IMR-90 (cell line): ENCODE results near the gene DAPK1. TPM values are rescaled to one million over a fixed set of nuclear protein-coding genes. Genes with fewer than 3 reads are reported as not detected.

Experiments used
- ATAC-seq: fragments of 200-7000 bp; cut with Tn5 transposase; 2 replicates; pipeline ENCODE4 v1.9.1; 2020; ENCODE audit warnings: low read depth, mild to moderate bottlenecking, moderate library complexity
- BruUV-seq: library from RNA; stranded (reverse); fragments of 400-500 nt; replicated peaks from 2 replicates; lab custom pipeline; 2021; lab: Mats Ljungman, UMichigan
- CTCF ChIA-PET: fragments of 300-600 bp; formaldehyde crosslinking; extraction: SDS; loops from one replicate; lab custom pipeline; 2021; ENCODE audit warnings: antibody characterized with exemption; lab: Yijun Ruan, JAX
- POLR2A ChIA-PET: fragments of 300-600 bp; sonication (Branson Sonifier 250); formaldehyde crosslinking; loops from one replicate; lab custom pipeline; 2022; ENCODE audit warnings: antibody characterized with exemption; ENCODE audit not compliant: unreplicated experiment; lab: Charles Lee
- DNase-seq: peaks from one replicate; pipeline ENCODE4 v3.0.0; 2013
- H2AFZ ChIP-seq: replicated peaks from 2 replicates; pipeline ENCODE3; 2013; ENCODE audit warnings: low read length, mild to moderate bottlenecking; ENCODE audit not compliant: poor library complexity
- H2AK5ac ChIP-seq: 2 replicates; pipeline ENCODE4 v1.6.1; 2013; ENCODE audit warnings: low read depth, low read length, inconsistent platforms
- H2AK9ac ChIP-seq: replicated peaks from 2 replicates; pipeline ENCODE3; 2013; ENCODE audit warnings: mild to moderate bottlenecking, low read depth, low read length, moderate library complexity; ENCODE audit not compliant: poor library complexity
- H2BK120ac ChIP-seq: 2 replicates; pipeline ENCODE4 v1.6.1; 2013; ENCODE audit warnings: low read depth, low read length, inconsistent platforms
- H2BK15ac ChIP-seq: 3 replicates; pipeline ENCODE4 v1.6.1; 2013; ENCODE audit warnings: low read depth, low read length, inconsistent platforms
- H2BK20ac ChIP-seq: 2 replicates; pipeline ENCODE4 v1.6.1; 2013; ENCODE audit warnings: low read depth, mild to moderate bottlenecking, inconsistent platforms, low read length, moderate library complexity
- H2BK5ac ChIP-seq: 2 replicates; pipeline ENCODE4 v1.6.1; 2013; ENCODE audit warnings: mild to moderate bottlenecking, low read depth, low read length, inconsistent platforms; ENCODE audit not compliant: poor library complexity, severe bottlenecking
- H3K14ac ChIP-seq: replicated peaks from 2 replicates; pipeline ENCODE4 v1.6.1; 2013; ENCODE audit warnings: low read depth, low read length, inconsistent platforms
- H3K18ac ChIP-seq: 2 replicates; pipeline ENCODE4 v1.6.1; 2013; ENCODE audit warnings: low read depth, low read length, control low read depth
- H3K23ac ChIP-seq: 2 replicates; pipeline ENCODE4 v1.6.1; 2013; ENCODE audit warnings: low read depth, low read length, inconsistent platforms
- H3K27ac ChIP-seq: 2 replicates; pipeline ENCODE4 v1.5.1; 2013; ENCODE audit warnings: mild to moderate bottlenecking, control low read depth, low read length; ENCODE audit not compliant: insufficient read depth
- H3K27me3 ChIP-seq: 2 replicates; pipeline ENCODE4 v1.6.1; 2013; ENCODE audit warnings: low read length; ENCODE audit not compliant: control insufficient read depth, insufficient read depth
- H3K36me3 ChIP-seq: 2 replicates; pipeline ENCODE4 v1.6.1; 2013; ENCODE audit warnings: low read length, mixed read lengths; ENCODE audit not compliant: control insufficient read depth, insufficient read depth
- H3K4ac ChIP-seq: 2 replicates; pipeline ENCODE4 v1.6.1; 2013; ENCODE audit warnings: low read depth, low read length, inconsistent platforms
- H3K4me1 ChIP-seq: 2 replicates; pipeline ENCODE4 v1.6.1; 2013; ENCODE audit warnings: low read length, mixed read lengths; ENCODE audit not compliant: control insufficient read depth, insufficient read depth
- H3K4me2 ChIP-seq: 2 replicates; pipeline ENCODE4 v1.6.1; 2013; ENCODE audit warnings: low read depth, mild to moderate bottlenecking, control low read depth, low read length, moderate library complexity
- H3K4me3 ChIP-seq: 2 replicates; pipeline ENCODE4 v1.5.1; 2013; ENCODE audit warnings: low read depth, mild to moderate bottlenecking, control low read depth, low read length, moderate library complexity; ENCODE audit not compliant: insufficient read depth
- H3K56ac ChIP-seq: 2 replicates; pipeline ENCODE4 v1.6.1; 2013; ENCODE audit warnings: low read length, inconsistent platforms; ENCODE audit not compliant: insufficient read depth; ENCODE audit errors: extremely low read depth
- H3K79me1 ChIP-seq, 2 experiments: 2 replicates each; pipeline ENCODE4 v1.6.1; 2013; ENCODE audit warnings: low read length in 2 of 2, inconsistent platforms in 1 of 2, low read depth in 1 of 2
- H3K9ac ChIP-seq: 2 replicates; pipeline ENCODE4 v1.6.1; 2013; ENCODE audit warnings: low read depth, low read length, control low read depth
- H3K9me1 ChIP-seq: 2 replicates; pipeline ENCODE4 v1.6.1; 2013; ENCODE audit warnings: low read length, inconsistent platforms; ENCODE audit not compliant: insufficient read depth
- H3K9me3 ChIP-seq: 2 replicates; pipeline ENCODE4 v1.6.1; 2013; ENCODE audit warnings: low read length; ENCODE audit not compliant: control insufficient read depth, insufficient read depth
- H4K20me1 ChIP-seq: 2 replicates; pipeline ENCODE4 v1.6.1; 2013; ENCODE audit warnings: low read length, inconsistent platforms; ENCODE audit not compliant: insufficient read depth
- H4K5ac ChIP-seq: 2 replicates; pipeline ENCODE4 v1.6.1; 2013; ENCODE audit warnings: mild to moderate bottlenecking, low read depth, low read length, control low read depth
- H4K8ac ChIP-seq, 2 experiments: 2 replicates each; pipeline ENCODE4 v1.6.1; 2013; ENCODE audit warnings: low read depth in 2 of 2, low read length in 2 of 2, control low read depth in 1 of 2, inconsistent platforms in 1 of 2
- H4K91ac ChIP-seq: 2 replicates; pipeline ENCODE4 v1.6.1; 2013; ENCODE audit warnings: low read depth, low read length, inconsistent platforms; ENCODE audit not compliant: insufficient read depth
- BHLHE40 ChIP-seq: fragments of 150-350 bp; IDR thresholded peaks from 2 replicates; pipeline ENCODE4 v1.6.1; 2016; ENCODE audit warnings: mild to moderate bottlenecking, low read depth, low read length
- CHD1 ChIP-seq: IDR thresholded peaks from 2 replicates; pipeline ENCODE4 v1.6.1; 2012; ENCODE audit warnings: low read depth, low read length, improper control_type of control experiment
- FOS ChIP-seq: fragments of 150-350 bp; IDR thresholded peaks from 2 replicates; pipeline ENCODE4 v1.6.1; 2016; ENCODE audit warnings: low read depth, low read length
- MAZ ChIP-seq: IDR thresholded peaks from 2 replicates; pipeline ENCODE4 v1.6.1; 2012; ENCODE audit warnings: low read depth, mild to moderate bottlenecking, low read length, improper control_type of control experiment, moderate library complexity, borderline replicate concordance
- NFE2L2 ChIP-seq: fragments of 150-350 bp; IDR thresholded peaks from 2 replicates; pipeline ENCODE4 v1.6.1; 2016; ENCODE audit warnings: low read depth, mild to moderate bottlenecking, low read length
- POLR2A ChIP-seq: IDR thresholded peaks from 2 replicates; pipeline ENCODE4 v1.6.1; 2012; ENCODE audit warnings: mild to moderate bottlenecking, low read depth, low read length
- RAD21 ChIP-seq: IDR thresholded peaks from 2 replicates; pipeline ENCODE4 v1.6.1; 2012; ENCODE audit warnings: low read length, improper control_type of control experiment
- SMC3 ChIP-seq: fragments of 150-350 bp; IDR thresholded peaks from 2 replicates; pipeline ENCODE4 v1.6.1; 2016; ENCODE audit warnings: low read depth, mild to moderate bottlenecking, antibody characterized with exemption, low read length, moderate library complexity
- WGBS, 2 experiments: methylation state at CpG; one replicate each; pipeline versions ENCODE4 v1.1.5 to v1.1.7; 2013; ENCODE audit warnings: missing lambda C conversion rate in 2 of 2; ENCODE audit not compliant: insufficient read length in 1 of 2; ENCODE audit errors: extremely low coverage in 2 of 2; 5-methylcytosine and 5-hydroxymethylcytosine counted together
- dilution Hi-C: fragments of 300-500 bp; cut with HindIII; formaldehyde crosslinking; loops from one replicate; pipeline ENCODE4 v1.14.3; 2018; ENCODE audit warnings: low sequenced_read_pairs; ENCODE audit not compliant: unreplicated experiment
- in situ Hi-C: fragments of 300-500 bp; cut with MboI; formaldehyde crosslinking; loops from 3 replicates; pipeline ENCODE4 v1.14.3; 2019; ENCODE audit warnings: low sequenced_read_pairs, inconsistent platforms, mixed read lengths
- intact Hi-C: fragments of 100-400 bp; cut with micrococcal nuclease; formaldehyde crosslinking; loops from 2 replicates; pipeline ENCODE4 v1.10.0; 2022
- polyA plus RNA-seq, 3 experiments: library from polyadenylated mRNA; depleted of rRNA; stranded (reverse); fragments of >200 nt; gene quantifications; 2 replicates each; pipeline ENCODE4 v1.2.3, GENCODE V29; 2012; ENCODE audit warnings: low replicate concordance in 1 of 3
- total RNA-seq: library from RNA; depleted of rRNA; stranded (reverse); fragments of >200 nt; gene quantifications from 2 replicates; pipeline ENCODE4 v1.2.3, GENCODE V29; 2012
- TF ChIP-seq, protein P1 (sequence below): conservative IDR thresholded peaks from 2 replicates; pipeline ENCODE4 v1.5.1; 2012; ENCODE audit warnings: mild to moderate bottlenecking, low read depth, low read length, improper control_type of control experiment
- TF ChIP-seq, protein P2 (sequence below): fragments of 150-350 bp; IDR thresholded peaks from 2 replicates; pipeline ENCODE4 v1.6.1; 2016; ENCODE audit warnings: low read depth, mild to moderate bottlenecking, low read length, moderate library complexity, borderline replicate concordance

The DAPK1 gene
- total and polyA plus RNA-seq, 2 of the 4 experiments (the other 2 are of a cell fraction): under 0.01 to 0.03 TPM

DNA sequence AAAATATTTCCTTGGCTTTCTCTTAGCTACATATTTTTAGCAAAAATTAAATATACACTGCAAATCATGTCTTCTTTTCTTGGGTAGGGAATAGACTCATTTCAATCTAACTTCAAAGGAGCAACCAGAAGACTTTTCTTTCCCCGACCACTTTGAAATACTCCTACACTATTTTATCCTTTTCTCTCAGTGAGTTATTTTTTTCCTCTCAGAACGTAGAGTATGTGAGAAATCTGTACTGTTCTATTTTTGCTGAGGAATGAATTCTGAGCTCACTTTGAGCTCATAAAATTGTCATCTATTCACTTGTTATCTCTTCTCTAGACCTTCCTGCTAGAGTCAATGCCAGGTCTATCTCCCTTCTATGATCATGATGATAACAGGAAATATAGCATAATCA, 22.2 kb upstream of the DAPK1 start:
- POLR2A ChIA-PET: no interaction called here
- CTCF ChIA-PET: no interaction called here
- Histone ChIP-seq H3K56ac (no peak overlapping the region), H3K27ac (no peak overlapping the region), H2AK5ac (no peak overlapping the region), H3K9me3 (no peaks in the 10 kb centered on the region), H4K20me1 (no peaks in the 10 kb centered on the region), H3K4me1 (no peaks in the 10 kb centered on the region), H3K79me1 (no peaks in the 10 kb centered on the region), H3K4ac (no peak overlapping the region), H2AFZ (no peak overlapping the region), H4K5ac (no peak overlapping the region), H2AK9ac (no peak overlapping the region), H3K36me3 (no peaks in the 10 kb centered on the region), H3K27me3 (no peaks in the 10 kb centered on the region), H3K4me2 (no peak overlapping the region), H3K9ac (no peak overlapping the region), H4K91ac (no peak overlapping the region), H2BK5ac (no peak overlapping the region), H2BK120ac (no peak overlapping the region), H3K14ac (no peak overlapping the region), H2BK20ac (no peak overlapping the region), H2BK15ac (no peak overlapping the region), H3K4me3 (no peak overlapping the region), H3K18ac (no peak overlapping the region), H3K9me1 (no peaks in the 10 kb centered on the region), H3K23ac (no peak overlapping the region), H4K8ac (no peak overlapping the region)
- in situ Hi-C loops: no loop called here
- no peak for DNase-seq
- intact Hi-C loops: no loop called here
- ATAC-seq: no peak
- dilution Hi-C loops: no loop called here
- no TSS peak for BruUV-seq
- WGBS, 2 experiments: no CpG with 5 or more reads among the region's 2 CpGs
- TF ChIP-seq FOS: no peak
- TF ChIP-seq BHLHE40: no peak
- no peak for TF ChIP-seq CHD1
- TF ChIP-seq RAD21: no peak
- no peak for TF ChIP-seq MAZ
- TF ChIP-seq, protein P1, sequence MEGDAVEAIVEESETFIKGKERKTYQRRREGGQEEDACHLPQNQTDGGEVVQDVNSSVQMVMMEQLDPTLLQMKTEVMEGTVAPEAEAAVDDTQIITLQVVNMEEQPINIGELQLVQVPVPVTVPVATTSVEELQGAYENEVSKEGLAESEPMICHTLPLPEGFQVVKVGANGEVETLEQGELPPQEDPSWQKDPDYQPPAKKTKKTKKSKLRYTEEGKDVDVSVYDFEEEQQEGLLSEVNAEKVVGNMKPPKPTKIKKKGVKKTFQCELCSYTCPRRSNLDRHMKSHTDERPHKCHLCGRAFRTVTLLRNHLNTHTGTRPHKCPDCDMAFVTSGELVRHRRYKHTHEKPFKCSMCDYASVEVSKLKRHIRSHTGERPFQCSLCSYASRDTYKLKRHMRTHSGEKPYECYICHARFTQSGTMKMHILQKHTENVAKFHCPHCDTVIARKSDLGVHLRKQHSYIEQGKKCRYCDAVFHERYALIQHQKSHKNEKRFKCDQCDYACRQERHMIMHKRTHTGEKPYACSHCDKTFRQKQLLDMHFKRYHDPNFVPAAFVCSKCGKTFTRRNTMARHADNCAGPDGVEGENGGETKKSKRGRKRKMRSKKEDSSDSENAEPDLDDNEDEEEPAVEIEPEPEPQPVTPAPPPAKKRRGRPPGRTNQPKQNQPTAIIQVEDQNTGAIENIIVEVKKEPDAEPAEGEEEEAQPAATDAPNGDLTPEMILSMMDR: no peak
- TF ChIP-seq NFE2L2: no peak
- TF ChIP-seq, protein P2, sequence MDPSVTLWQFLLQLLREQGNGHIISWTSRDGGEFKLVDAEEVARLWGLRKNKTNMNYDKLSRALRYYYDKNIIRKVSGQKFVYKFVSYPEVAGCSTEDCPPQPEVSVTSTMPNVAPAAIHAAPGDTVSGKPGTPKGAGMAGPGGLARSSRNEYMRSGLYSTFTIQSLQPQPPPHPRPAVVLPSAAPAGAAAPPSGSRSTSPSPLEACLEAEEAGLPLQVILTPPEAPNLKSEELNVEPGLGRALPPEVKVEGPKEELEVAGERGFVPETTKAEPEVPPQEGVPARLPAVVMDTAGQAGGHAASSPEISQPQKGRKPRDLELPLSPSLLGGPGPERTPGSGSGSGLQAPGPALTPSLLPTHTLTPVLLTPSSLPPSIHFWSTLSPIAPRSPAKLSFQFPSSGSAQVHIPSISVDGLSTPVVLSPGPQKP: no peak
- no peak for TF ChIP-seq POLR2A
- TF ChIP-seq SMC3: no peak
